ENCODE results near the gene DNAH2.

Gene DNAH2

DNA sequence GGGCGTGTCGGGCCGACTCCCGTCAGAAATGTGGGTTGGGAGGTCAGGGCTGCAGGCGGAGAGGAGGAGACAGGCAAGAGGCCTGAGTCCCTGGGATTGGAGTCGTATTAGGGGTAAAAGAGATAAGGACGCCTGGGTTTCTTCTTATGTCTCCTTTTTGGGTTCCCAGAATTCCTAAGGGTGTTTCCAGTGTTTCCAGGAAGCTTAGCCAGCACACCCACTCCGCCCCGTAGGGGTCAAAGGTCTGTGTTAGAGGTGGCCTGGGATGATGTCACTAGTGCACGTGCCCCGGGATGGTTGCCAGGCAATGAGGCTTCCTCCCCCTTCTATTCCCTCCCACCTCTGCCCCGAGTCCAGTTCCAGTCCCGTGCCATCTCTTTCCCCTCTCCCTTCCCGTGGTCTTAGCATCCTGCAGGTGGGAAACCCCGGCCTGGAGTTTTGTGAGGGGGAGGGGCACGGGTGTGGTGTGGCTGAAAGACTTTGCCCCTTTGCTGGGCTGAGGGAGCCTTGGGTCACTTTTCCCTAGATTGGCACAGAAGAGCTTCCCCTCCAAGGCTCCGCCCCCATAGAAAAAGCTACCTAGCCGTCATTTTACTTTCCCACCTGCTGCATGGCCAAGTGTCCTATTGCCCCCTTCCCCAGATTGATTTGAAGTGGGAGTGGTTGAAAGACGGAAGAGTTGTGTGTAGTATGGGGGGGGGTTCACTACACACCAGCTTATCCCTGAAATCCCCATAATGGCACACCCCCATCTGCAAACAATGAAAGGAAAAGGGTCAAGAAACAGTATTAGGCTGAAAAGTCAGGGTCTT, 119.3 kb downstream of the DNAH2 start:
- POLR2A ChIA-PET: interaction anchor here (1.0 to 3.7 kb wide), 2 partner anchors 20 to 149 kb away, joined by 5 to 18 read pairs; partner anchors contain the start of genes CYB5D1, NAA38, TP53 and WRAP53
- CTCF ChIA-PET: interaction anchor here (0.6 kb wide), 1 partner anchor 34 kb away, joined by 4 read pairs; no protein-coding TSS in a partner anchor
- no peak for TF ChIP-seq ARNT (IDR thresholded peaks at IDR 0.05)
- TF ChIP-seq, protein P1, sequence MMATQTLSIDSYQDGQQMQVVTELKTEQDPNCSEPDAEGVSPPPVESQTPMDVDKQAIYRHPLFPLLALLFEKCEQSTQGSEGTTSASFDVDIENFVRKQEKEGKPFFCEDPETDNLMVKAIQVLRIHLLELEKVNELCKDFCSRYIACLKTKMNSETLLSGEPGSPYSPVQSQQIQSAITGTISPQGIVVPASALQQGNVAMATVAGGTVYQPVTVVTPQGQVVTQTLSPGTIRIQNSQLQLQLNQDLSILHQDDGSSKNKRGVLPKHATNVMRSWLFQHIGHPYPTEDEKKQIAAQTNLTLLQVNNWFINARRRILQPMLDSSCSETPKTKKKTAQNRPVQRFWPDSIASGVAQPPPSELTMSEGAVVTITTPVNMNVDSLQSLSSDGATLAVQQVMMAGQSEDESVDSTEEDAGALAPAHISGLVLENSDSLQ (IDR thresholded peaks at IDR 0.05): peak; percentile 45; the same call in 1 of the 2 replicates
- TF ChIP-seq FOXK2 (IDR thresholded peaks at IDR 0.05): no peak
- peak; percentile 77; the same call in 1 of the 2 replicates for TF ChIP-seq BHLHE40 (IDR thresholded peaks at IDR 0.05; ENCODE audit: borderline replicate concordance)
- TF ChIP-seq TARDBP (IDR thresholded peaks at IDR 0.05): no peak
- TF ChIP-seq NFRKB (IDR thresholded peaks at IDR 0.05): no peak
- peak; percentile 87 for TF ChIP-seq LEF1 (IDR thresholded peaks at IDR 0.05; ENCODE audit: borderline replicate concordance)
- no peak for TF ChIP-seq ELF4 (IDR thresholded peaks at IDR 0.05)
- TF ChIP-seq ZNF384 (IDR thresholded peaks at IDR 0.05): no peak
- no peak for TF ChIP-seq SUZ12 (IDR thresholded peaks at IDR 0.05)
- no peak for TF ChIP-seq SP1 (IDR thresholded peaks at IDR 0.05)
- TF ChIP-seq HDGF (IDR thresholded peaks at IDR 0.05; ENCODE audit: borderline replicate concordance): no peak
- TF ChIP-seq FOXM1 (IDR thresholded peaks at IDR 0.05; ENCODE audit: borderline replicate concordance): peak; percentile 99
- TF ChIP-seq FOXA1 (IDR thresholded peaks at IDR 0.05): no peak
- TF ChIP-seq CTBP1 (IDR thresholded peaks at IDR 0.05; ENCODE audit: borderline replicate concordance): peak; percentile 89
- peak; percentile 70 for TF ChIP-seq L3MBTL2 (conservative IDR thresholded peaks at IDR 0.05)
- DNase-seq (ENCODE audit: extremely low spot score): peak; percentile 73

DNA sequence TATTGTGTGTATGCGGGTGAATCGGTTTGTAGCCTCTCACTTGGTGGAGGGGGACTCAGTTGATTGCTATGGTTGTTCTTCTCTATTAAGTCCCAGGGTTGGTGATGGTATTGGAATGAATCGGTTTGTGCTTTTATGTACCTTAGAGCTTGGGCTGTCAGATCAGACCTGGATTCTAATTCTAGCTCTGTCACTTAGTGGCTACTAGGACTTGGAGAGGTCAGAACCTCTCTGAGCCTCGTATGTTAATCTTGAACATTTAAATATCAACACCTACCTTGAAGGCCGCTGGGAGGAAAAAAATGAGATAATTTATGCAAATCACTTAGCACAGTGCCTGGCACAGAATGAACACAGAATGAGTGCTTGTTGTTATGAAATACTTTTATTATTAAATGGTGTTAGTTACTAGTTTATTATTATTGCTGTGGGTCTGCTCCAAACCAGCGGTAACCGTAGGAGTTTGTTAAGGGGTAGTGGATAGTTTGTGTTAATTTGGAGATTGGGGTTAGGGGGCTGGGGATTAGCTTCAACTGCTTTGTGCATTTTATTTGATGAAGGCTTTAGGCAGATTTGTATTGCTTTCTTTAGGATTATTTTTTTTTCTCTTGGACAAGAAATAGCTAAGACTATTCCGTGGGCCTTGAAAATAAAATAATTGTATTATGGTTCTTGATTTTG, 120.0 kb downstream of the DNAH2 start:
- ChIA-PET CTCF (interaction anchor here (0.6 to 1.8 kb wide), 2 partner anchors 19 to 173 kb away, joined by 3 to 5 read pairs; no protein-coding TSS in a partner anchor), POLR2A (interaction anchor here (0.6 to 3.7 kb wide), 3 partner anchors 20 to 150 kb away, joined by 3 to 18 read pairs (median 5); partner anchors contain the start of genes CNTROB, CYB5D1, NAA38 and TP53)
- TF ChIP-seq SP1 (IDR thresholded peaks at IDR 0.05) (no peak), BHLHE40 (IDR thresholded peaks at IDR 0.05; ENCODE audit: borderline replicate concordance) (no peak), L3MBTL2 (conservative IDR thresholded peaks at IDR 0.05) (no peak), FOXM1 (IDR thresholded peaks at IDR 0.05; ENCODE audit: borderline replicate concordance) (no peak), FOXK2 (IDR thresholded peaks at IDR 0.05) (no peak), TARDBP (IDR thresholded peaks at IDR 0.05) (no peak), SUZ12 (IDR thresholded peaks at IDR 0.05) (no peak), CTBP1 (IDR thresholded peaks at IDR 0.05; ENCODE audit: borderline replicate concordance) (no peak), LEF1 (IDR thresholded peaks at IDR 0.05; ENCODE audit: borderline replicate concordance) (no peak)
- TF ChIP-seq, protein P1 (IDR thresholded peaks at IDR 0.05): no peak
- no peak for DNase-seq (ENCODE audit: extremely low spot score)

DNA sequence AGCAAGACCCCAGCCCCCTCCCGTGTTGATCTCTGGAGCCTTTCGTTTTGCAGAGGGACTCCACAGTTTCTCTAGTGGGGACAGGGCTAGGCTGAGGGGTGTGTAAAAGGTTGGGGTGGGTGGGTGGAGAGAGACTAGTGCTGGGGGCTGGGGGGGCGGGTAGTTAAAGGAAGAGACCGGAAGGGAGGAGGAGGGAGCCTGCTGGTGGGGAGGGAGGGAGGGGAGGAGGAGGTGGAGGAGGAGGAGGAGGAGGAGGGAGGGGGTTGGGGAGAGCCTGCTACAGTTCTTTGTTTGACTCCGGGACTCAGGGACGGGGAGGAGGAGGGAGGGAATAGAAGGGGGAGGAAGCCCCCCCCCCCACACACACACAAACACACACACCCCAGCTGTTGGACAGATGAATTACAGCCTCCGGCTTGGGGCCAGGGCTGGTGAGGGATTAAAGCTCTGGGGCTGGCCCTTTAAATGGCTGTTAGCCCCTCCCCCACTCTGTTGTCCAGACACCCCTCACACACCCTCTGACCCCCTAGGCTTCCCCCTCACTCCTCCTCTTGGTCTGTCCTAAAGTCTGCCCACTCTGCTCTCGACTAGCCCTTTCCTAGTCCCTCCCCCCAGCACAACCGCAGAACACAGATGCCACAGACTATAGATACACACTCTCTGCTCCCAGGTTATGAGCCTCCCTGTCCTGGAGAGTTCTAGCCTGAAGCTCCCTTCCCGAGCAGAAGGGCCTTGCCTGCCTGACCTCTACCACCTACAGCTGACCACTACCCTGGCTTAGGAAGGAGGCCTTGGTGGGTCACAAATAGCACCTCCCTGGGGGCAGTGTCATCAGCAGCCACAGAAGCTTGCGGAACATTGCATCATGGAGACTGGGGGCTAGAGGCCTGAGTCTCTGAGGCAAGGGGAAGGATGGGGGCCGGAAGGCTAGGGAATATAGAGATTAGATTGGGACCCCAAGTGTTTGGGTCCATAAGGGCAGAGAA, 120.8 kb downstream of the DNAH2 start:
- ChIA-PET CTCF (interaction anchor here (0.6 to 1.8 kb wide), 2 partner anchors 18 to 122 kb away, joined by 3 to 5 read pairs; no protein-coding TSS in a partner anchor), POLR2A (interaction anchor here (0.6 to 1.1 kb wide), 5 partner anchors 18 to 152 kb away, joined by 3 to 5 read pairs (median 3); partner anchors contain the start of genes CNTROB, NAA38, TP53 and WRAP53)
- no peak for TF ChIP-seq L3MBTL2 (conservative IDR thresholded peaks at IDR 0.05)
- no peak for TF ChIP-seq FOXA1 (IDR thresholded peaks at IDR 0.05)
- TF ChIP-seq SP1 (IDR thresholded peaks at IDR 0.05): no peak
- no peak for TF ChIP-seq FOXK2 (IDR thresholded peaks at IDR 0.05)
- DNase-seq (ENCODE audit: extremely low spot score): no peak

DNA sequence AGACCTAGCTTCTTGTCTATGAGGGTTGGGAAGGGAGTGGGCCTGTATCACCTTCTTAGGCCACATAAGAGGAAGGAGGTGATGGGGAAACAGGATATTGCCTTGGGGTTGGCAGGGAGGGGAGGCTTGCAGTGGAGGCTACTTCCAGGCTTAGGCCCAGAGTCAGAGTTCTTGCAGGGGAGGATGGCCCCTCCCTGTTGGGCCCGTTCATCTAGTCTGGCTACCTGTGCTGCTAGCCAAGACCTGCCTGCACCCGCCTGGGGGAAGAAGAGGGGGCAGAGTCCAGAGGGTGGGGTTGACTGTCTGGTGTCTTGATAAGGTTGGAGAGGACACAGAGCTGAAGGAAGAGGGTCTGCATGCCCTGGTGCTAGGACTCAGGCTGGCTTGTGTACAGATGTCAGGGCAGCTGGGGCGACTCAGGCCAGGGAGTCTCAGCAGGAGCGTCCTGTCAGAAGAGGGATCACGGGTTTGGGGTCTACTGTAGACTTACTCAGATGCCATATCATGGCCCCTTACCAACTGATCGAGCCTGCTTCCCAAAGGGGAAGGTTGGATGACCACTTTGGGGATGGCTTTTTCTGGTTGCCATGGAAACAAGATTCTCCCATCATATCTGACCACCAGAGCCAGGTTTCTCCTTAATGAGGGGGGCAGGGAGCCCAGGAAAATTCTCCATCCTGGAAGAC, 121.8 kb downstream of the DNAH2 start:
- TF ChIP-seq BHLHE40 (IDR thresholded peaks at IDR 0.05; ENCODE audit: borderline replicate concordance) (no peak), SUZ12 (IDR thresholded peaks at IDR 0.05) (no peak), FOXM1 (IDR thresholded peaks at IDR 0.05; ENCODE audit: borderline replicate concordance) (no peak), L3MBTL2 (conservative IDR thresholded peaks at IDR 0.05) (no peak), SP1 (IDR thresholded peaks at IDR 0.05) (no peak), FOXA1 (IDR thresholded peaks at IDR 0.05) (no peak), CTBP1 (IDR thresholded peaks at IDR 0.05; ENCODE audit: borderline replicate concordance) (no peak), ELF4 (IDR thresholded peaks at IDR 0.05) (no peak)
- no peak for DNase-seq (ENCODE audit: extremely low spot score)
- POLR2A ChIA-PET: interaction anchor here (0.7 to 1.1 kb wide), 3 partner anchors 17 to 153 kb away, joined by 3 to 4 read pairs (median 3); partner anchors contain the start of gene NAA38
- CTCF ChIA-PET: interaction anchor here (0.6 to 1.8 kb wide), 2 partner anchors 18 to 123 kb away, joined by 3 to 5 read pairs; no protein-coding TSS in a partner anchor

DNA sequence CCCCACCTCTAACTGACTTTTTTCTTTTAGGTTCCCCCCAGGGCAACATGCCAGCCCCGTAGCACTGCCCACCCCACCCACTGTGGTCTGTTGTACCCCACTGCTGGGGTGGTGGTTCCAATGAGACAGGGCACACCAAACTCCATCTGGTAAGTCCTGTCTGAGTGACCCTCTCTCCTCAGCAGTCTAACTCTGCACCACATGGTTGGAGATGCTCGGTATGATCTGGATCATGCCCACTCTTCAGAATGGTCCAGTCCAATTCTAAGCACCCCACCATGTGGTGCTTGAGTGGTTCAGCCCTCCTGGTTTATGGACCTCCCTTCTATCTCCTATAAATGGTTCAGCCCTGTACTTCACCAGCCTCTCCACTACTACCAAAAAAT, 122.3 kb downstream of the DNAH2 start:
- DNase-seq (ENCODE audit: extremely low spot score): no peak
- CTCF ChIA-PET: no interaction called here
- POLR2A ChIA-PET: no interaction called here
- TF ChIP-seq L3MBTL2 (conservative IDR thresholded peaks at IDR 0.05): no peak
- TF ChIP-seq SP1 (IDR thresholded peaks at IDR 0.05): no peak
- no peak for TF ChIP-seq FOXM1 (IDR thresholded peaks at IDR 0.05; ENCODE audit: borderline replicate concordance)
- no peak for TF ChIP-seq HDGF (IDR thresholded peaks at IDR 0.05; ENCODE audit: borderline replicate concordance)

Data from HEK293T (cell line).